Astrocyte of the spinal cord (primary cell): ENCODE measurements around the gene SARS2.

Source experiments
- DNase-seq: peaks from one replicate; pipeline ENCODE4 v3.0.0; 2011; ENCODE audit warnings: low read depth, low spot score
- H3K4me3 ChIP-seq: 2 replicates; pipeline ENCODE4 v1.5.1; 2011; ENCODE audit warnings: low read depth, mild to moderate bottlenecking, low read length, moderate library complexity
- CTCF ChIP-seq: IDR thresholded peaks from 2 replicates; pipeline ENCODE4 v1.5.1; 2012; ENCODE audit warnings: low read depth, mild to moderate bottlenecking, low read length, inconsistent platforms
- in situ Hi-C: cut with HindIII; loops from 2 replicates; pipeline ENCODE4 v1.10.0; 2017; ENCODE audit warnings: low sequenced_read_pairs

The SARS2 gene

GRCh38 chr19:38907670-38908069, 22.9 kb downstream of the SARS2 start:
- TF ChIP-seq CTCF, result no peak
- in situ Hi-C loops, result no loop called here
- DNase-seq, result no peak
- no peak overlapping the region for H3K4me3 ChIP-seq

- no peak overlapping the region for H3K4me3 ChIP-seq
These were observed 23.3 kb downstream of the SARS2 start for GRCh38 chr19:38907227-38907626.

GRCh38 chr19:38905620-38906019, 24.9 kb downstream of the SARS2 start:
- no peak overlapping the region for H3K4me3 ChIP-seq
- no peak for DNase-seq
- in situ Hi-C loops, result no loop called here
- TF ChIP-seq CTCF, result no peak

More at GRCh38 chr19:38907227-38907626, 23.3 kb downstream of the SARS2 start:
- TF ChIP-seq CTCF, result no peak
- in situ Hi-C loops, result no loop called here
- no peak for DNase-seq

DNA sequence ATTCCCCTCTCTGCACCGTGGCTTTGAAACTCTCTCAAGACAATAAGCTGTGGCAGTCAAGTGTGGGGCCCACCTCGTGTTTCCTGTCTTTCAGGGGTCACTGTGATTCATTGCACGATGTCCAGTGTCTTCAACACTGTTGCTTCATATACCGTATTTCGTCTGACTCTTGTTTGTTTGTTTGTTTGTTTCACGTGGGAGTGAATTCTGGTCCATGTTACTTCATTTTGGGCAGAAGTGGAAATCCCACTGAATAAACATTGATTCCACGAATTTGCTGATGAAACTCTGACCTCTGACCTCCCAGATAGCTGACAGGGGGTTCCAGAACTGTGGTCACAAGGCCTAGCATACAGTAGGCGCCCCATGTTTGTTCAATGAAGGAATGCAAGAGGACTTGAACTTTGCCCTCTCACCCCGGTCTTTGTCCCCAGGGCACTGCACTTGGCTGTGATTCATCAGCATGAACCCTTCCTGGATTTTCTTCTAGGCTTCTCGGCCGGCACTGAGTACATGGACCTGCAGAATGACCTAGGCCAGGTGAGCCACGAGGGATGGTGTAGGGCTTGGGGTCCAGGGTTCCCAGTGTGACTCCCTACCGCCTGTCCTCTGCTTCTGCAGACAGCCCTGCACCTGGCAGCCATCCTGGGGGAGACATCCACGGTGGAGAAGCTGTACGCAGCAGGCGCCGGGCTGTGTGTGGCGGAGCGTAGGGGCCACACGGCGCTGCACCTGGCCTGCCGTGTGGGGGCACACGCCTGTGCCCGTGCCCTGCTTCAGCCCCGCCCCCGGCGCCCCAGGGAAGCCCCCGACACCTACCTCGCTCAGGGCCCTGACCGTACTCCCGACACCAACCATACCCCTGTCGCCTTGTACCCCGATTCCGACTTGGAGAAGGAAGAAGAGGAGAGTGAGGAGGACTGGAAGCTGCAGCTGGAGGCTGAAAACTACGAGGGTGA, 25.7 kb downstream of the SARS2 start:
- TF ChIP-seq CTCF, result no peak
- DNase-seq, result no peak
- no peak overlapping the region for H3K4me3 ChIP-seq
- in situ Hi-C loops, result no loop called here

DNA sequence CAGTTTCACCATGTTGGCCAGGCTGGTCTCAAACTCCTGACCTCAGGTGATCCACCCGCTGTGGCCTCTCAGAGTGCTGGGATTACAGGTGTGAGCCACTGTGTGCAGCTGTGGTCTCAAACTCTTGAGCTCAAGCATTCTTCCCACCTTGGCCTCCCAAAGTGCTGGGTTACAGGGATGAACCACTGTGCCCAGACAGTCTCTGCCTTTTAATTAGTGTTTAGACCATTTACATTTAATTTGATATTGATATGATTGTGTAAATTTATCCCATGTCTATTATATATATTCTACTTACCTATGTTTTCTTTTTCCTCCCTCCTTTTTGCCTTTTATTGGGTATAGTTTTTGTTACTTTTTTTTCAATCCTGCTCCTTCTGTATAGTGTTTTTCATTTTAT, 28.9 kb downstream of the SARS2 start:
- H3K4me3 ChIP-seq, result no peak overlapping the region
- in situ Hi-C loops, result no loop called here
- no peak for DNase-seq
- TF ChIP-seq CTCF, result no peak

GRCh38 chr19:38900743-38901190, 29.8 kb downstream of the SARS2 start:
- H3K4me3 ChIP-seq, result peak overlapping the region; percentile 77
- TF ChIP-seq CTCF, result no peak
- DNase-seq, result no peak
- in situ Hi-C loops, result no loop called here
